ENCODE measurements around the gene IDH1. TPM values are rescaled to one million over a fixed set of nuclear protein-coding genes. Genes with fewer than 3 reads are reported as not detected.

The IDH1 gene
- total and polyA plus RNA-seq, 2 of the 13 experiments (the other 11 are each of a cell fraction or from before 2014, with no cell fraction given), result 312 to 1,077 TPM

GRCh38 chr2:208254871-208255556 is at the start of gene IDH1 (continued):
- peak; percentile 39; the same call in 1 of the 2 replicates for TF ChIP-seq WIZ (CRISPR knock-in tag; IDR thresholded peaks at IDR 0.05)
- TF ChIP-seq CREB3 (CRISPR knock-in tag; IDR thresholded peaks at IDR 0.05), result peak; percentile 94
- TF ChIP-seq, protein P1, sequence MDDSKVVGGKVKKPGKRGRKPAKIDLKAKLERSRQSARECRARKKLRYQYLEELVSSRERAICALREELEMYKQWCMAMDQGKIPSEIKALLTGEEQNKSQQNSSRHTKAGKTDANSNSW (CRISPR knock-in tag; IDR thresholded peaks at IDR 0.05; ENCODE audit: borderline replicate concordance), result no peak; the same call in 1 of the 2 replicates
- TF ChIP-seq RAD51 (IDR thresholded peaks at IDR 0.05; ENCODE audit: borderline replicate concordance), result no peak
- TF ChIP-seq HIVEP1 (CRISPR knock-in tag; IDR thresholded peaks at IDR 0.05), result peak; percentile 75; the same call in 1 of the 2 replicates
- TF ChIP-seq ZBTB38 (CRISPR knock-in tag; IDR thresholded peaks at IDR 0.05), result no peak
- 0 out of 2 replicates have a peak, but pooled peaks have one; percentile 20 for TF ChIP-seq ZBTB44 (CRISPR knock-in tag; IDR thresholded peaks at IDR 0.05)
- TF ChIP-seq, protein P2, sequence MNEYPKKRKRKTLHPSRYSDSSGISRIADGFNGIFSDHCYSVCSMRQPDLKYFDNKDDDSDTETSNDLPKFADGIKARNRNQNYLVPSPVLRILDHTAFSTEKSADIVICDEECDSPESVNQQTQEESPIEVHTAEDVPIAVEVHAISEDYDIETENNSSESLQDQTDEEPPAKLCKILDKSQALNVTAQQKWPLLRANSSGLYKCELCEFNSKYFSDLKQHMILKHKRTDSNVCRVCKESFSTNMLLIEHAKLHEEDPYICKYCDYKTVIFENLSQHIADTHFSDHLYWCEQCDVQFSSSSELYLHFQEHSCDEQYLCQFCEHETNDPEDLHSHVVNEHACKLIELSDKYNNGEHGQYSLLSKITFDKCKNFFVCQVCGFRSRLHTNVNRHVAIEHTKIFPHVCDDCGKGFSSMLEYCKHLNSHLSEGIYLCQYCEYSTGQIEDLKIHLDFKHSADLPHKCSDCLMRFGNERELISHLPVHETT (CRISPR knock-in tag; conservative IDR thresholded peaks at IDR 0.05), result peak; percentile 63; the same call in 1 of the 2 replicates
- no peak for TF ChIP-seq HMGA1 (CRISPR knock-in tag; conservative IDR thresholded peaks at IDR 0.05)
- no peak for TF ChIP-seq ZNF543 (CRISPR knock-in tag; IDR thresholded peaks at IDR 0.05)
- TF ChIP-seq ETV6 (CRISPR knock-in tag; conservative IDR thresholded peaks at IDR 0.05), result 0 out of 2 replicates have a peak, but pooled peaks have one; percentile 39
- no peak for TF ChIP-seq ZNF510 (CRISPR knock-in tag; IDR thresholded peaks at IDR 0.05; ENCODE audit: low read depth)
- peak in 1 of 2 experiments; percentile 73; a peak in 1 of 4 replicates for TF ChIP-seq ATF4 (CRISPR knock-in tag; IDR thresholded peaks at IDR 0.05)
- peak; percentile 65; the same call in 1 of the 2 replicates for TF ChIP-seq TOE1 (CRISPR knock-in tag; IDR thresholded peaks at IDR 0.05)
- TF ChIP-seq CBX5 (CRISPR knock-in tag; IDR thresholded peaks at IDR 0.05; ENCODE audit: borderline replicate concordance), result peak; percentile 90; the same call in 1 of the 2 replicates
- TF ChIP-seq DR1 (CRISPR knock-in tag; IDR thresholded peaks at IDR 0.05), result peak; percentile 74; the same call in 1 of the 2 replicates
- TF ChIP-seq ZNF224 (CRISPR knock-in tag; IDR thresholded peaks at IDR 0.05), result peak; percentile 74; the same call in 1 of the 2 replicates
- TF ChIP-seq JARID2 (CRISPR knock-in tag; IDR thresholded peaks at IDR 0.05; ENCODE audit: insufficient replicate concordance), result peak; percentile 39
- no peak for TF ChIP-seq RELA (CRISPR knock-in tag; IDR thresholded peaks at IDR 0.05)
- TF ChIP-seq PRDM15 (CRISPR knock-in tag; IDR thresholded peaks at IDR 0.05), result peak; percentile 90
- no peak for TF ChIP-seq POLR2AphosphoS2 (IDR thresholded peaks at IDR 0.05; ENCODE audit: low read depth, low read length)
